Stimulated activated CD8-positive, alpha-beta memory T cell treated with anti-CD3 and anti-CD28 coated beads, Interleukin-4, amount 100 ng/mL, for 4 hours (primary cell): Measurements from ENCODE around the gene ARL17B.
A peak's percentile ranks its signal among the peaks of the same experiment; 100 is the strongest.
"Not testable (repeated sequence)": the region's sequence is repeated elsewhere in the genome, so short reads cannot be mapped to it uniquely, and the experiment has no call there.

Experiments used
- DNase-seq, 2 donors: peaks; one replicate each; pipeline ENCODE4 v3.0.0-alpha.2; 2020; ENCODE audit warnings: low read depth in 2 of 2, low spot score in 1 of 2

The ARL17B gene

GRCh38 chr17:46290906-46291546 is 70.5 kb downstream of the ARL17B start:
- DNase-seq: not testable (repeated sequence)

DNA sequence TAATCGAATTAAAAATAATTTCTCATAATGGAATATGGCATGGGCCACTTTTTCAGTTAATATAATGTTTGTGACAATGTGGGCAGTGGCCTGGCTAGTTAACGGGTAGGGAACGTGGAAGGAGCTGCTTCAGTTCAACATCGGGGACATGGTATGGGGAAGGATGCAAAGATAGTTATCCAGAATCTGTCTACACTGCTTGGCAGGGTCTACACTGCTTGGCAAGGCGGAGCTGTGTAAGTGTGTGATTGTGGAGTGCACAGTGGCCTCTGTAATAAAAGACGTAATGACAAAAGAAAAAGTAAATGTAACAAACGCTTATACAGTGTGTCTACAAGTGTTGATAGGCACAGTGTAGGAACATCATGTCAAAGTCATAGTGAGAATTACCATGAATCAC is 74.0 kb downstream of the ARL17B start:
- DNase-seq: not testable (repeated sequence)

- DNase-seq: peak in 1 of 2 donors; percentile 19
These were observed 74.8 kb downstream of the ARL17B start for GRCh38 chr17:46286764-46287221.

DNA sequence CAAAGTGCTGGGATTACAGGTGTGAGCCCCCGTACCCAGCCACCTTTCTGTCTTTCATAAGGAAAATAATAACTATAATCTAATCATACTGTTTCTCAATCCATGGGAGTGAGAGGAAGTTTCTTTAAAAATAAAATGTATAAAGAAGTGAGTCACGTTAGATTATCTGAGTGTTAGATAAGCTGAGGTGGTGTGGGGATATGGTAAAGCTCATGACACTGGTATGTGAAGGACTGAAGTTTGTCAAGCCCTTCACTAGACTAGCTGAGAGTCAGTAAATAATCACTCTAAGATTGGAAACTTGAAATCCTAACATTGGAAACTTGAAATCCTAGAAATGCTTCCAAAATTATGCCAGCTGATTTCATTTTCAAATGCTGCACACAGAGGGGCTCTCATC is 76.1 kb downstream of the ARL17B start:
- not testable (repeated sequence) for DNase-seq

DNA sequence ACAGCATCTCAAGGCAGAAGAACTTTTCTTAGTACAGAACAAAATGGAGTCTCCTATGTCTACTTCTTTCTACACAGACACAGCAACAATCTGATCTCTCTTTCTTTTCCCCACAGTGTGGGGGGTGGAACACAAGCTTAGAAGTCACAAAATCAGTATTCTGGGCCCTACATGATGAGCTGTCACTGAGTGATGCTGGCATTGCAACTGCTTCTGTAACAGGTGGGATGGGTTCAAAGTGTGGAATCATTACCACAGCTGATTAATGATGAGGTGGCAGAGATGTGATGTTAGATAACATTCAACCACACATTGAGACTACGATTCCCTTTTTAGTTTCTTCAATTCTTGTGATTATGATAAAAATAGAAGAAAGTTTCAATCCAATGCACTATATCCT is 77.1 kb downstream of the ARL17B start:
- not testable (repeated sequence) for DNase-seq

DNA sequence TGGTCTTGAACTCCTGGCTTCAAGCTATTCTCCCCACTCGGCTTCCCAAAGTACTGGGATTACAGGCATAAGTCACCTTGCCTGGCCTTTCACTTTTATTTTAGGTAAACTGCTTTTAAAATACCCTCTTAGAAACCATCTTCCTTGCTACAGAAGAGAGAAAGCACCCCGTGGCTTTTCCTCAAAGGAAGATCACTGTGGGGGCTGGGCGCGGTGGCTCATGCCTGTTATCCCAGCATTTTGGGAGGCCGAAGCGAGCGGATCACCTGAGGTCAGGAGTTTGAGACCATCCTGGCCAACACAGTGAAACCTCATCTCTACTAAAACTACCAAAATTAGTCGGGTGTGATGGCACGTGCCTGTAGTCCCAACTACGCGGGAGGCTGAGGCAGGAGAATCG is 78.9 kb downstream of the ARL17B start:
- not testable (repeated sequence) for DNase-seq

GRCh38 chr17:46281336-46281735 is 80.2 kb downstream of the ARL17B start:
- not testable (repeated sequence) for DNase-seq

- not testable (repeated sequence) for DNase-seq
These were observed 84.7 kb downstream of the ARL17B start for GRCh38 chr17:46276728-46277479.

DNA sequence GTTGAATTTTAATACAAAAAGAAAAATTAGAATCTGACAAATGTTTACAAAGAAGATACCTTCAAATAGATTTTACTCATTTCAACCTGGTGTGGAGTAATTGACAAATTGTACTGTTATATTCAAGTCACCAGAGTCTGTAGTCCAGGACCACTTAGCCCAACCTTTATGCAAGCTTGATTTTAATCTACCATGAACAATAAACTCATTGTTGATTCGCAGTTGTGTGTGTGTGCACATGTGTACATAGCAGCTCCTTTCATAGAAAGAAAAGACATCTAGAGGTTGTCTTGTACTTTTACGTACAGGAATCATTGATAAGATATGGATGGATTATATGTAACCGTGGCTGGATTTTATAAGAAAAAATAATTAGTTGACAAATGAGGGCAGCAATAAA is 87.3 kb downstream of the ARL17B start:
- no peak for DNase-seq

DNA sequence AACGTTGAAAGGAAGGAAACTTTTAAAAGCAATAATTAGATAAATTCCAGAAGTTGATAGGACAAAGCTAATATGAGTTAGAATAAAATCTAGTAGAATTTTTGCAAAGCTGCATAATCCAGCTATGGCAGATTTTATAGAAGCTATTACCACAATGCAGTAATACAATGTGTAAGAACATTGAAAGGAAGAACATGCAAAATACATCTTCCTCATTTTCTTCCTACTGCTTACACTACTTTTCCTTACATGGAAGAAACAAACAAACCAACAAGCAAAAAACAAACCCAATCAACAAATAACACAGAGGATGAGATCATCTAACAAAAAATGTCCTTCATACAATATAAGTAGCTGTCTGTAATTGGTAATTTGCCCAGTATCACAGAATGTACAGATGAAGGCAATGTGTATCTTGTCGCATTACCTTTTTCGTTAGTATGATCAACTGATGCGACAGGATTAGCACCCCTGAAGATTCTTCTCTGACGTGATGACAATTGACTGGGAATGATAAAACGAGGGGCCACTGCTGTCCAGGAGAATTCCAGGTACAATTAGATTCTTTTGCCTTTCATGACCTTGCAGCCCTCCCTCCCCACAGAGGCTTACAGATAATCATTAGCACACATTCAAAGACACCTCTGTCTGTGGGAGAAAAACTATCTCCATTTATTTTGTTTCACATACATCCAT is 87.9 kb downstream of the ARL17B start:
- no peak for DNase-seq

DNA sequence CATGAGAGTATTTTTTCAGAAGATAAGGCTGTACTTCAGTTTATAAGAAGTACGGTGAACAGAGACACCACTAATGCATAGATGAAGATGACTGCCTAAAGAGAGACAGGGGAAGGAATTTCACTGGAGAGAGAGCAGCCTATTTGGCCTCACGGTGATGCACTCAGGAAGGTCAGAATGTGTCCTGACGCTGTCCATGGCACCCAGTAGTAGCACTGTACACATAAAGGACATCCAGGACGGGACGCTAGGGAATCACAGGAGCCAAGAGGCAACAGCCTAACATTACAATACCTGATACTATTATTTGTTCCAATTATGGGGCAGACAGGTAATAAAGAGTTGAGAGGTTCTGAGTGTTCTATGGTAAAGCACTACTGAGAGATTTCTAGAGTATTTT is 91.5 kb downstream of the ARL17B start:
- no peak for DNase-seq

DNA sequence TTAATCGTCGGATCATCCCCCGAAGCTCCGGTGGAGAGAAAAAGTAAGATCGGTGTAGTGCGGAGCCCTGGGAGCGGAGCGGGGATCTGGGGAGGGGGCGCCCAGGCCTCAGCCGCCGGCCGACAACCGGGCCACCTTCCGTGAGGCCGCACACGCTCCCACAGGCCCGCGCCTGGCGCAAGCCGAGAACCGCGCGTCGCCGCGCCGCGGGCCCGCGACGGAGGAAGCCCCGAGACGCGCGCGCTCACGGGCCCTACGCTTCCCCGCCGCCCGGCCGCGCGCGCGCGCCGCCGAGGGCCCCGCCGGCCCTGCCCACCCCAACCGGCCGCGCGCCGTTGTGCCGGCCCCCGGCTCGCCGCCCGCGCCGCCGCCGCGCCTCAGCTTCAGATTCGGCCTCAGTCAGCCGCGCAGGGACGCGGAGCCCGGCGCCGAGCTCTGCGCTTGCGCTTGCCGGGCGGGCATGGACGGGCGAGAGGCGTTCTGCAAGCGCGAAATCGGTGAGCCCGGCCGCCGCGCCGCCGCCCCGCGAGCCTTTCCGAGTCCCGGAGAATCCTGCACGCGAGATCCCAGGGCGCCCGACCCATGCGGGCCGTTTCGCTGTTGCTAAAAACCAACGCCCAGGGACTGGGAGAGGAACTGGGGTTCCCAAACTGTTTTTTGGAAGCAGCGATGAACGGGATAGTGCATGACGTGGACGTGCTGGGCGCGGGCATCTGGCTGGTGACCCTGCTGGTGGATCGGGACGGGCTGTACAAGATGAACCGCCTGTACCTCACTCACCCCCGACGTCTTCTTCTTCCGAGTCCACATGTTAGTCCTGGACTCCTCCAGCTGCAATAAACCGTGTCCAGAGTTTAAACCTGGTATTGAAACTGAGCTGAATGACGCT is 94.7 kb downstream of the ARL17B start:
- DNase-seq: peak; percentile 61 to 67

DNA sequence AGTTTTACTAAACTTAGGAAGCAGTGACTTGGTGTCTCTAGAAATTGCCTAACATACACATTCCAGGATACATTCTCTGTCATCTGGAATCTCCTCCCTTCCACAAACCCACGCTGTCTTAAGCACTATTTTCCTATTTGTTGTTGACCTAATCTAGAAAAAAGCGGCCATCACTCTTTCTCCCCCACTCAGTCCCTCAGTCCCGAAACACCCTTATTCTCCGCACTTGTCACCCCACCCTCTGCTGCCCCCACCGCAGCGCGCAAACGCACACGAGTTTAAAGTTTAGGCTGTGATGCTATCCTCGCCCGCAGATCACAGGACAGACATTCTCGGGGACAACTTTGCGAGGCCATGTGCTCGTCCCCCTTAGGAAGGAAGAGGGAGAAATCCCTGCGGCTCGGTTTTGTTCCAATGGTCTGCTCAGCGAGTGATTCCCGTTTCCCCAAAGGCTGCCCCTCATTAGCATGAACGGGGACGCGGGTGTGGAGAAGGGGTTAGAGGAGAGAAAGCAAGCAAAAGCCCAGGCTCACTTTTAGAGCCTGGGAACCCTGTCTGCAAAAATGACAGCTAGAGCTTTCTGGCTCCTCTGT is 95.4 kb downstream of the ARL17B start:
- not testable (repeated sequence) for DNase-seq

DNA sequence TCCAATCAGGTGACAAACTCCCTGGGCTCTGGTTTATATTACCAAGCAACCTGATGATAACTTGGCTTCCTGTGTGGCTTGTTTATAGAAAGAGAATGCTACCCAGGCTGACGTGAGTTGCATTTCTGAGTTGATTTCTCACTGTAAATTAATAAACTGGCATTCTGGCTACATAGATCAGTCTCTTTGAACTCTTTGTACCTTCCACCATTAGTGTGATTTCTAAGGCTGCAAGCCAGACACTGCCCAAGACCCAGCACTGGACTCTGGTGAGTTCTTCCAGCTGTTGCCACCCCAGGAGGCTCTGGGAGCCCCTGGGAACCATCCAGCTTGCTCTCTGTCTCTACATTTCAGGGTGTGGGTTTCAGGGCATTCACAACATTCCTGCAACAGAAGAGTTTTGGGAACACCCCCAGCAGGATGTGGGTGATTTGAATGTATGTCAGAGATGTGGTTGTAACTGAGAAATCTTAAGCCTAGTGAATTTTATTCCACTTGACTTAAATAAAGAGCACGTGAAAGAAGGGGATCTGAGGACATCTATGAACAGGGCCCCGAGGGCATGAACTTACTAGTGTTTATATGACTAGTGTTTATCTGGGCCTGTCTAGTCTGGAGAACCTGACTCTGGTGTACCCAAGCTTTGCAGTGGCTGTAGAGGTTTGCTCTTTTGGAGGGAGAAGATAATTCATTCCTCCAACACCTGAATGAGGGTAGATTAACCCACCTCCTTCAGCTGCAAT is 96.9 kb downstream of the ARL17B start:
- DNase-seq: no peak

DNA sequence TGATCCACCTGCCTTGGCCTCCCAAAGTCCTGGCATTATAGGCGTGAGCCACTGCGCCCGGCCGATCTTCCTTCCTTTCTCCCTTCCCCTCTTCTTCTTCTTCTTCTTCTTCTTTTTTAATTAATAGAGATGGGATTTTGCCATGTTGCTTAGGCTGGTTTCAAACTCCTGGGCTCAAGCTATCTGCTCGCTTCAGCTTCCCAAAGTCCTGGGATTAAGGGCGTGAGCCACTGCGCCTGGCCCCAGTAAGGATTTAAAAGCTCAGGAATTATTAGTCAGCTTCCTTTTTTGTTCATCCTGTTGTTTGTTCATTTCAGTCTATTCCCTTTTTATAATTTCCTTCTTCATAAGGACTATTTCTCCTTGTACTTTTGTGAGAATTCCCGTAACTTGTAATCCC is 99.3 kb downstream of the ARL17B start:
- no peak for DNase-seq

- not testable (repeated sequence) for DNase-seq
These were observed 101.5 kb downstream of the ARL17B start for GRCh38 chr17:46259845-46260661.

- not testable (repeated sequence) for DNase-seq
These were observed 105.2 kb downstream of the ARL17B start for GRCh38 chr17:46256369-46256768.

DNA sequence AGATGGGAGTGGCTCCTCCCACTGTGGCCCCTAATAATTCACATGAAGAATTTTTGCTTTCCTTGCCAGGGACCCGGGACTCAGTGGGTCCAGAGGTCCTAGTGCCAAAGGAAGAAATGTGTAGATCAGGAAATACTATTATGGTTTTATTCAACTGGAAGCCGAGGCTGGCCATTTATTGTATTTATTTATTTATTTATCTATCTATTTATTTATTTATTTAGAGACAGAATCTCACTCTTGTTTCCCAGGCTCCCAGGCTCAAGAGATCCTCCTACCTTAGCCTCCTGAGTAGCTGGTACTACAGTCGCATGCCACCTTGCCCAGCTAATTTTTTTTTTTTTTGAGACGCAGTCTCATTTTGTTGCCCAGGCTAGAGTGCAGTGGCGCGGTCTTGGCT is 107.4 kb downstream of the ARL17B start:
- not testable (repeated sequence) for DNase-seq

DNA sequence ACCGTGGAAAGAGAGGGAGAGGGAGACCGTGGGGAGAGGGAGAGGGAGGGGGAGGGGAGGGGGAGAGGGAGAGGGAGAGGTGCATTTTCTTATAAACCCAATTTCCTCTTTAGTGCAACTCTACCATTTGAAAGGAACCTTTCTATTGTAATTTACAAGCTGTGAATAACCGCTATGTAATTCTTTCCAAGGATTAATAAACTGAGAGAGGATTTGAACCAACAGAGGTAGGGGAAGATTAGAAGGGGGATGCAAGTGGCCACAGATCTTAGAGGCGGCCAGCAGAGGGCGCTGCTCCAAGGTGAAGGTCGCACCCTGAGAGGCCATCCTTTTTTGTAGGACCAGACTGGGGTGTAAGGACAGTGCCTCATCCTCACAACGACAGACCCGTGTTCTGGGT is 107.8 kb downstream of the ARL17B start:
- peak; percentile 57 to 65 for DNase-seq
